Muscle layer of duodenum (tissue), 2 donors: ENCODE measurements around the gene ZER1.
"Not testable (repeated sequence)": the region's sequence is repeated elsewhere in the genome, so short reads cannot be mapped to it uniquely, and the experiment has no call there.

Source experiments
- H3K27ac ChIP-seq: one replicate; pipeline ENCODE4 v1.7.0; 2013; ENCODE audit warnings: mild to moderate bottlenecking, low read length
- H3K27me3 ChIP-seq: one replicate; pipeline ENCODE4 v1.7.0; 2013; ENCODE audit warnings: low read depth, mild to moderate bottlenecking, control low read depth, low read length
- H3K36me3 ChIP-seq, 2 donors: one replicate each; pipeline ENCODE4 v1.7.0; 2013; ENCODE audit warnings: low read length in 2 of 2, control low read depth in 1 of 2, mild to moderate bottlenecking in 1 of 2; ENCODE audit not compliant: insufficient read depth in 2 of 2, control insufficient read depth in 1 of 2
- H3K4me1 ChIP-seq, 2 donors: one replicate each; pipeline ENCODE4 v1.7.0; 2013; ENCODE audit warnings: low read length in 2 of 2, mild to moderate bottlenecking in 2 of 2, control low read depth in 1 of 2, moderate library complexity in 1 of 2; ENCODE audit not compliant: insufficient read depth in 2 of 2, control insufficient read depth in 1 of 2
- H3K4me3 ChIP-seq, 2 donors: one replicate each; pipeline ENCODE4 v1.7.0; 2013; ENCODE audit warnings: low read length in 2 of 2, low read depth in 1 of 2, mild to moderate bottlenecking in 1 of 2
- H3K9me3 ChIP-seq, 2 donors: one replicate each; pipeline ENCODE4 v1.7.0; 2013; ENCODE audit warnings: low read length in 2 of 2, control low read depth in 1 of 2, mild to moderate bottlenecking in 1 of 2; ENCODE audit not compliant: control insufficient read depth in 1 of 2
- donor health status: healthy.

The ZER1 gene

GRCh38 chr9:128786681-128787601, 15.2 kb upstream of the ZER1 start, which contains the start of gene TBC1D13:
Gene TBC1D13, plus strand, starts transcription at chr9:128787253. Its CDS starts 101 bp downstream, at chr9:128787354.
- H3K4me3 ChIP-seq = peak within 1 kb of the TSS; percentile 73 to 98
- H3K9me3 ChIP-seq = no peaks in the 10 kb centered on the region
- H3K4me1 ChIP-seq = peaks cover 8 to 24% of the 10 kb centered on the region in 2 donors
- H3K27ac ChIP-seq = peak within 1 kb of the TSS; percentile 56
- peaks cover 17 to 19% of the 10 kb centered on the region in 2 donors for H3K36me3 ChIP-seq
- H3K27me3 ChIP-seq = no peaks in the 10 kb centered on the region

GRCh38 chr9:128785427-128785826, 13.7 kb upstream of the ZER1 start:
- Histone ChIP-seq H3K4me1 (peaks cover 8 to 24% of the 10 kb centered on the region in 2 donors), H3K9me3 (no peaks in the 10 kb centered on the region), H3K27ac (no peak overlapping the region), H3K36me3 (peaks cover 4 to 5% of the 10 kb centered on the region in 2 donors), H3K27me3 (no peaks in the 10 kb centered on the region), H3K4me3 (no peak overlapping the region)

GRCh38 chr9:128782669-128783068, 10.9 kb upstream of the ZER1 start:
- Histone ChIP-seq H3K9me3 (no peaks in the 10 kb centered on the region), H3K27me3 (no peaks in the 10 kb centered on the region), H3K4me1 (peaks cover 0 to 11% of the 10 kb centered on the region in 2 donors), H3K36me3 (no peaks in the 10 kb centered on the region), H3K4me3 (no peak overlapping the region), H3K27ac (no peak overlapping the region)

GRCh38 chr9:128781187-128782070, 9.7 kb upstream of the ZER1 start:
- Histone ChIP-seq H3K27ac (no peak overlapping the region), H3K27me3 (no peaks in the 10 kb centered on the region), H3K36me3 (no peaks in the 10 kb centered on the region), H3K4me3 (no peak overlapping the region), H3K4me1 (peaks cover 0 to 5% of the 10 kb centered on the region in 2 donors), H3K9me3 (no peaks in the 10 kb centered on the region)

- not testable (repeated sequence) for H3K27me3 ChIP-seq, H3K36me3 ChIP-seq, H3K4me1 ChIP-seq, H3K27ac ChIP-seq, H3K9me3 ChIP-seq, H3K4me3 ChIP-seq
Measured at GRCh38 chr9:128780093-128780492, 8.4 kb upstream of the ZER1 start.

GRCh38 chr9:128774804-128775203, 3.1 kb upstream of the ZER1 start:
- H3K36me3 ChIP-seq = no peaks in the 10 kb centered on the region
- H3K4me1 ChIP-seq = peaks cover 0 to 13% of the 10 kb centered on the region in 2 donors
- H3K27ac ChIP-seq = no peak overlapping the region
- no peaks in the 10 kb centered on the region for H3K27me3 ChIP-seq
- H3K9me3 ChIP-seq = no peaks in the 10 kb centered on the region
- H3K4me3 ChIP-seq = no peak overlapping the region

- Histone ChIP-seq H3K27me3 (no peaks in the 10 kb centered on the region), H3K4me3 (no peak overlapping the region), H3K36me3 (no peaks in the 10 kb centered on the region), H3K4me1 (peaks cover 0 to 15% of the 10 kb centered on the region in 2 donors), H3K27ac (no peak overlapping the region), H3K9me3 (no peaks in the 10 kb centered on the region)
Measured at GRCh38 chr9:128773049-128773448, 1.3 kb upstream of the ZER1 start.

- Histone ChIP-seq H3K27ac (peak overlapping the region; percentile 84), H3K4me1 (peaks cover 0 to 15% of the 10 kb centered on the region in 2 donors)
Measured at GRCh38 chr9:128771094-128771721, 519 bp downstream of the ZER1 start.

GRCh38 chr9:128770286-128771030, 1.3 kb downstream of the ZER1 start:
- peaks cover 0 to 6% of the 10 kb centered on the region in 2 donors for H3K36me3 ChIP-seq
- peak overlapping the region; percentile 96 to 97 for H3K4me3 ChIP-seq
- H3K27me3 ChIP-seq = no peaks in the 10 kb centered on the region
- peaks cover 0 to 15% of the 10 kb centered on the region in 2 donors for H3K4me1 ChIP-seq
- H3K9me3 ChIP-seq = no peaks in the 10 kb centered on the region
- peak overlapping the region; percentile 84 for H3K27ac ChIP-seq

More at GRCh38 chr9:128771094-128771721, 519 bp downstream of the ZER1 start:
- Histone ChIP-seq H3K36me3 (peaks cover 0 to 6% of the 10 kb centered on the region in 2 donors), H3K9me3 (no peaks in the 10 kb centered on the region), H3K4me3 (peak overlapping the region; percentile 96 to 97), H3K27me3 (no peaks in the 10 kb centered on the region)

- no peaks in the 10 kb centered on the region for H3K27me3 ChIP-seq
- peaks cover 0 to 19% of the 10 kb centered on the region in 2 donors for H3K4me1 ChIP-seq
- H3K36me3 ChIP-seq = peaks cover 2 to 9% of the 10 kb centered on the region in 2 donors
- no peaks in the 10 kb centered on the region for H3K9me3 ChIP-seq
- H3K4me3 ChIP-seq = no peak overlapping the region
- H3K27ac ChIP-seq = no peak overlapping the region
Measured at GRCh38 chr9:128768606-128769005, 3.1 kb downstream of the ZER1 start.
